ENCODE data around the gene SLC7A5.

The SLC7A5 gene

DNA sequence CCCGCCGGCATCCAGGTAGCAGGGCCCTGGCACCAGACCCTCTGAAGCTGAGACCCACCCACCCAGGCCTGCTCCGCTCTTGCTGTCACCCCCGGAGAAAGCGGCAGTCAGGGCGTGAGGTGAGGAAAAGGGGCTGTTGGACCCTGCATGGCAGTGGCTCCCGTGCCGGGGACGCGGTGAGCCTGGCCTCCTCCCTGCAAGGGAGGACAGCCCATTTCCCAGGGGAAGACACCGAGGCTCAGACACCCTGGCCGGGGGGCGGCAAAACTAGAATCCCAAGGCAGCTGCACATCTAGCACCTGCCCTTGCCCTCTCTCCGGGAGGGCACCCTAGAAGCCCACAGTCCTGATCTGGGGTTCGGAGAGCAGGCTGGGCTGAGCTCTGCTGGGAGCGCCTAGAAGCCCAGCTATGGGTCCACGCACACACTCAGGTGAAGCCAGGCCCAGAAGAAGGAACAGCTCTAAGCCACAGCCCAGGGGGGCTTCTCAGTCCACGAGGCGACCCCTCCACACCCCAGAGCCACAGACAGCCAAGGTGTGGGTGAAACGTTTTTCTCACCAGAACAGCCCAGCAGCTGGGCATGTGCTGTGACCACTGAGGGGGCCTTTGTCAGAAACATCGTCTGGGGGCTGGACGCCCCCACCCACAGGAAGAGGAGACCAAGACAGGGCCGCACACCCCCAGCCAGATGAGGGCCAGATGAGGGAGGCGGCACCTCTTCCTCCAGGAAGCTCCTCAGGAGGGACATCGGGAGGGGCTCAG is 22.4 kb downstream of the SLC7A5 start:
- DNase-seq (ENCODE audit: low read depth in 3 of 3, low spot score in 1 of 3): no peak

DNA sequence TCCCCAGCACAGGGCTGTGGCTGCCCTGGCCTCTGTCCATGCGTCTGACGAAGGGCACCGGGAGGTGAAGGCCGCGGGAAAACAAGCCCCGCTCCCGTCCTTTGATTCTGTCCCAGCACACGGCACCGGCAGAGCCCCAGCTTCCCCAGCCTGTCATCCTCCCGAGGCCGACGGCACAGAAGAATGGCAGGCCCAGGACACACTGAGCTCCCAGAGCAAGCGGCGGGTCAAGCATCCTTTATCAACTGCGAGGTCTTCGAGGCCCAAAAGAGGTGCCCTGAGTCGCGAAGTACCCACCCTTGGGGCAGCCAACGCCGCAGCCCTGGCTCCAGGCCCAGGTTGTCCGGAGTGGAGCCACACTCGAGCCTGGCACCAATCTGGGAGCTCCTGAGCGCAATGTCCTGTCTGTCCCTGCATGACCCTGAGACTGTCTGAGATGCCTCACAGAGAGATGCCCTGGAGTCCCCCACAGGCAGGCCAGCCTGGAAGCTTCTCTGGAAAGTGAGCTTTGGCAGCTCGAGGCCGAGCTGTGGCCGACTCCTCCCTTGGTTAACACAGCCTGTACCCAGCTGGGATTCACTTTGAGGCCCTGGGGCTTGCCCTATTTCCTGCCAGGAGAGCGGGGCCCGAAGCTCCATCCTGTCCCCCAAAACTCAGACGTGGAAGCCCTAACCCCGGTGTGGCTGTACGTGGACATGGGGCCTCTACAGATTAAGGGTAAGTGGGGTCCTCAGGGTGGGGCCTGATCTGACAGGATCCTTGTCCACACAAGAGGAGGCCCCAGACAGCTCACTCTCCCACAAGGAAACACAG is 23.3 kb downstream of the SLC7A5 start:
- DNase-seq (ENCODE audit: low read depth in 3 of 3, low spot score in 1 of 3): no peak

DNA sequence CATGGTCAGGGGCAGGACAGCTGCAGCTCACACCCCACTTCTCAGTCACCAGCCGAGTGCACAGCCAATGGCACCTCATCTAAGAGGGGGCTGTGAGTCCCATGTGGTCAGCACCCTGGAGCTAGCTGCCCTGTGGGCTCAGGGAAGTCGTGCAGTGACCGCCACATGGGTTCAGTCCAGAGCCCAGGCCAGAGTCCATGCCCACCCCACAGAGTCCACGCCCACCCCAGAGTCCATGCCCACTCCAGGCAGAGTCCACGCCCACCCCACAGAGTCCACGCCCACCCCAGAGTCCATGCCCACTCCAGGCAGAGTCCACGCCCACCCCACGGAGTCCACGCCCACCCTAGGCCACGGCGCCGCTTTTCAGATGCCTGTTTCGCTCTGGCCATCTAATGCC is 24.1 kb downstream of the SLC7A5 start:
- no peak for DNase-seq (ENCODE audit: low read depth in 3 of 3, low spot score in 1 of 3)

- no peak for DNase-seq (ENCODE audit: low read depth in 3 of 3, low spot score in 1 of 3)
Measured at GRCh38 chr16:87844809-87845208, 24.5 kb downstream of the SLC7A5 start.

DNA sequence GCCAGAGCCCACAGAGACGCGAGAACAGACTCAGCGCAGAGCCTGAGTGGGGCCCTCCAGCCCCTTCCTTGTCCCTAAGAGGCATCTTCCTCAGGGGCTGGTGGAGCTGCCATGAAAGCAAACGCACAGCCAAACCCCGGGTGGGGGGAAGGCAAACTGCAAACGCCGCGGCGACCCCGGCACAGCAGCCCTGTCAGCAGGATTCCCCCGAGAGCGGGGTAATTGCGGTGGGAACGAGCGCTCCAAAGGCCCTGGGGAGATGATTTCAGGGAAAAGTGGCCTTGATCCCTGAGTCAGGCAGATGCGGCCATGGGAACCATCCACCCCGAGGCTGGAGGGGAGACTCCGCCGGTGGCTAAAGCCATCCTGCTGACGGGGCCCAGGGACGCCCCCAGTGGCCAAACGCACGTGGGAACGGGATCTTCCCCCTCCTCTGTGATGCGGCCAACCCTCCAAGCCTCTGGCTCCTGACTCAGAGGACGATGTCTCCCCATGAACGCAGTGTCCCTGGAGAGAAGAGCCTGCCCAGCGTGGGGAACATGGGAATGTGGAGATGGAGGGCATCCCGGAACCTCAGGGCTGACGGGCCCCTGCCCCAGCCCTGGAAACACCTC is 25.1 kb downstream of the SLC7A5 start:
- DNase-seq (ENCODE audit: low read depth in 3 of 3, low spot score in 1 of 3): no peak

DNA sequence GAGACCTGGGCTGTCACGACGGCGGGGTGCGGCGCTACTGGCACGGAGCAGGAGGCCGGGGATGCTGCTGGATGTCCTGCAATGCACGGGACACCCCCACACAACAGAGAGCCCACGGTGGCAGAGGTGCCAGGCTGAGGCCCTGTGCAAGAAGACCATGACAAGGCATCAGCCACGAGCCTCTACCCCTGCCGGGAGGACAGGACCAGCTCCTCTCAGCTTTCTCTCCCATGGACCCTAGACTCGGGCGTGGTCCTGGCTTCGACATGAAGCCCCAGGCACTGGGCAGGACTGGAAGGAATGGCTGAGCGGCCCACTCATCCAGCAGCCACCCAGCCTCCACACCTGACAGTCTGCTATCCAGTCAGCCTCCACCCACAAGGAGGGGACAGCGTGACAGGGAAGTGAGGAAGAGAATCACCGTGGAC is 25.6 kb downstream of the SLC7A5 start:
- no peak for DNase-seq (ENCODE audit: low read depth in 3 of 3, low spot score in 1 of 3)

- DNase-seq (ENCODE audit: low read depth in 3 of 3, low spot score in 1 of 3): no peak
Measured at GRCh38 chr16:87842209-87842869, 27.0 kb downstream of the SLC7A5 start.

DNA sequence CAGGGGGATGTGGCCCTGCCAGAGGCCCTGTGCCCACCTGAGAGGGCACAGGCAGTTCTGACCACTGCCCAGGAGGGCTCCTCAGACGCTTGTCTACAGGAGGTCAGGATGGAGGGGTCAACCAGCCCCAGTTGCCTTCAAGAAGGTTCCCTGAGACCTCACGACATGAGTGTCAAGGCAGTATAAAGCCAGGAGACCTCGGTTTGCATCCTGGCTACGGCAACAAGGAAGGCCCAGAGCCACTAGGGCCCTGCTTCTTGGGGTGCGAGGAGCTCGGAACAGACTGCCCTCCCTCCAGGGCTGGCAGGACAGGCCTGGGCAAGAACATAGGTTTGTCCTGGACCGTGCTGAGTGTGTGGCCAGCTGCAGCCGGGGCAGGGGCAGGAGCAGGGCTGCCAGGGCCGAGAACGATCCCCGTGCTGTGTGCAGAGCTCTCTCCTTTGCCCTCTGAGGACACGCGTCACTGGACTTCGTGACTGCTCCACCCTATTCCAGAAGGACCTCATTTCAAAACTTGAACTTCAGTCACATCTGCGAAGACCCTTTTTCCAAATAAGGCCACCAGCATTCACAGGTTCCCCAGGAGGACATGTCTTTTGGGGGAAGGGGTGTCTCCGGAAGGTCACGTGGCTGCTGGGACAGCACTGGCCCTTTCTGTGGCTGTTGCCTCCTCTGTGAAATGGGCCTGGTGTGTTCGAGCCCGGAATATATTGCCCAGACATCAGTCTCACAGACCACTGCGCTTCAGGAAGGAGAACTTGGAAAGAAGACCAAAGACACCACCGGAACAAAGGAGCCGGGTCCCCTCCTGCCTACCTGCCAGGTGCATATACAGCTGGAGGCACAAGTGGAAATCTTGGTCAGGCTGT is 27.7 kb downstream of the SLC7A5 start:
- DNase-seq (ENCODE audit: low read depth in 3 of 3, low spot score in 1 of 3): no peak

DNA sequence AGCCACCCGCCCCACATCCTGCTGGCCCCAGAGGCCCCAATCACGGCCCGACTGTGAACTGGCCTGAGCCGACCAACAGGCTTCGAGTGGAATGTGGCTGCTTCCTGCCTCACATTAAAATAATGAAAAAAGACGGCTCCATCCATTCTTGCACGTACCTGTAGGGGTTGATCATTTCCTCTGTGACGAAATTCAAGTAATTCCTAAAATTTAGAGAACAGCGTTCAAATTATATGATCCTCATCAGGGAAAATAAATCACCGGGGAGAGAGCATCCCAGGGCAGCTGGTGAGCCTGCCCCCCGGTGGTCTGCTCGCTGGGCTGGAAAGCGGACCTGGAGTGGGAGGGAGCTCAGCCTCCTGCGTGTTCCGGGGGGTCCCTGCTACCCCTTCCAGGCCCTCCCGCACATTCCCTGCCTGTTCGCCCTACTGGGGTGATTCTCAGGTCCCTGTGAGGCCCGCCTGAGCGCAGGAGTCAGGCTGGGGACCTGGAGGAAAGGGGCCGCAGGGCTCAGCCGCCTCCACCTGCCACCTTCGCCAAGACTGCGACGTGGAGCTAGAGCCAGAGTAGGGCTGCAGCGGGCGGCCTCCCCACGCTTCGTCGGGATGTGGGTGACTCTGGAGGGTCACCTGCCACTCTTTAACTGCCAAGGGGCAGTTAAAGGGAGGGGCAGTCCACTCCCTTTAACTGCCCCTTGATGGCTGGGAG is 28.9 kb downstream of the SLC7A5 start:
- DNase-seq (ENCODE audit: low read depth in 3 of 3, low spot score in 1 of 3): no peak

DNA sequence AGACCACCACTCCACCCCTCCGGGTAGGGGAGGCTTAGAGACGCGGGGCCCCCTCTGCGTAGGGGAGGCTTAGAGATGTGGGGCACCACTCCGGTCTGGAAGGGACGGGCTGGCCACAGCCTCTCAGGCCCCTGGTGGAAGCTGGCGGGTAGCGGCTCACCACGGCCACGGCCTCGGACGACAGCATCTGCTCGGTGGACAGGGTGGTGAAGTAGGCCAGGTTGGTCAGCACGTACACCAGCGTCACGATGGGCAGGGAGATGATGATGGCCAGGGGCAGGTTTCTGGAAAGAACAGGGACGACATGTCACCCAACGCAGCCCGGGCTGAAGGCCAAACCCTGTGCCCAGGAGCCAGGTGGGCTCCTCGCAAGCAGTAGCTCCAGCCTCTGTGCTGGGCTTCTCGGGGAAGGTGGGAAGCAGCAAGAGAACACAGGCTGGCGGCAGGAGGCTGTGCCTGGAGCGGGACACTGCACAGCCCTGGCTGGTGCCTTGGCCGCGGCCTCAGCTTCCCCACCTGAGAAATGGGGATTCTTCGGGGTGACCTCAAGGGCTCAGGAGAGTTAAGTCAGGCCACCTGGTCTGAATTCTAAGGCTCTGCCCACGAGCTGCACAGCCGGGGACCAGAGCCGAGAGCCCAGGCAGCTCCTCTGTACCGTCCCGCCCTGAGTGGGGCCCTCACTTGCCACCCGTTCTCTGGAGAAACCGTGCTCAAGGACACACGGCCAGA is 29.6 kb downstream of the SLC7A5 start:
- no peak for DNase-seq (ENCODE audit: low read depth in 3 of 3, low spot score in 1 of 3)

DNA sequence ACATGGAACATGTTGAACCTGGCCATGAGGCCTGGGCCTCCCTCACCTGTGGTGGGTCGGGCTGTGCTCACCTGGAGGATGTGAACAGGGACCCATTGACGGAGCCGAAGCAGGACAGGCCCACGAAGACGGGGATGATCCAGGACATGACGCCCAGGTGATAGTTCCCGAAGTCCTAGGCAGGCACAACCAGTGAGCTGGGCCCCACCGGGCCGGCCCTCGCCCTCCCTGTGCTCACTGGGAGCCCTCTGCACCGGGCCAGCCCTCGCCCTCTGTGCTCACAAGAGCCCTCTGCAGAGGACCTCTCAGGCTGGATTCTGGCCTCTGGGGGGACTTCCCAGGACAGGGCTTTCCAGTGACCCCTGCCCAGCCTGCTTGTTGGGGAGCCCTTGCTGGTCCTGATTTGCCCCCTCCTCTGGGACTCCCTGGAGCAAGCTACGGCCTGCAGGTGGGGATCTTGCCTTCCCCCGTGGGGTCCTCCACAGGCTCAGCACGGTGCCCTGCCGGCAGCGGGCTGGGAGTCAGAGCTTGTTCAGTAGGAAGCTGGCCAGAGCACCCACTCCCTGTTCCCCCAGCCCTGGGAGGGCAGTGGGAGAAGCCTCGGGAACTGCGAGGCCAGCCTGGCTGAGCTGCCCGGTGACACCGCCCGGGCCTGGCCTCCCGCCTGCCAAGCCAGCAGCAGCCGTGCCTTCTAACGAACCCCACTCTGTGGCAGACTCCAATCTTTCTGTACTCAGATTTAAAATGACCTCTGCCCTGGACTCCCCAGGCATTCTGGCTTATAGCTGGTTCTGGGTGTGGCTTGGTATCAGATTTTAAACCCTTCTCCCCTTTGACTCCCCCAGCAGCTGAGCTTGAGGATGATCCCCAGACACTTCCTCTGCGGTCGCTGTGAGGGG is 30.4 kb downstream of the SLC7A5 start:
- DNase-seq (ENCODE audit: low read depth in 3 of 3, low spot score in 1 of 3): no peak

DNA sequence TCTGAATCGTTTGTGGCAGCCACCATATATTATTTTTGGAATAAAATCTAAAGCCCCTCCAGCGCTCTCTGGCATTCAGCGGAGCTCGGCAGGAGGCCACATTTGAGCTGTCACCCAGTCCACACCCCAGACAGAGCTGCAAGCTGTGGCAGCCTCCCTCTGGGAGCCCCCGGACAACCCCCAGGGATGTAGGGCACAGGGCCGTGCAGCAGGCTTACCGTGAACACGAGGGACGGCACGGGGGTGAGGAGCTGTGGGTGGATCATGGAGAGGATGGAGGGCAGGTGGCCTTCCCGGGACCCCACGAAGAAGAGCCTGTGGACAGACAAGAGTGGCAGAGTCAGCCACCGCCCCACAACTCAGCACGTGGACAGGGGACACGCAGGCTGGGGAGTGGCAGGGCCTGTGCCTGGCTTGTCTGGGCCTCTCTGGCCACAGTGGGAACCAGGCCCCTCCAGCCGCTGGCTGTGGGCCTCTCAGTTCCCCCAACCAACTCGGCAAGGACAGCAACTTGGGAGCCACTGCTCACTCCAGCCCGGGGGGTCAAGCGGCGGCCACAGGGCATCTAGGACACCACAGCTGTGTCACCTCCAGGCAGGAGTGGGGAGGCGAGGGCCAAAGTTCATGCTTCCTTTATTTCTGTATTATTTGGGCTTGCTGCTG is 31.5 kb downstream of the SLC7A5 start:
- no peak for DNase-seq (ENCODE audit: low read depth in 3 of 3, low spot score in 1 of 3)

GRCh38 chr16:87836844-87837581 is 32.3 kb downstream of the SLC7A5 start:
- DNase-seq (ENCODE audit: low read depth in 3 of 3, low spot score in 1 of 3): no peak

- DNase-seq (ENCODE audit: low read depth in 3 of 3, low spot score in 1 of 3): no peak
Measured at GRCh38 chr16:87836346-87836843, 32.9 kb downstream of the SLC7A5 start.

DNA sequence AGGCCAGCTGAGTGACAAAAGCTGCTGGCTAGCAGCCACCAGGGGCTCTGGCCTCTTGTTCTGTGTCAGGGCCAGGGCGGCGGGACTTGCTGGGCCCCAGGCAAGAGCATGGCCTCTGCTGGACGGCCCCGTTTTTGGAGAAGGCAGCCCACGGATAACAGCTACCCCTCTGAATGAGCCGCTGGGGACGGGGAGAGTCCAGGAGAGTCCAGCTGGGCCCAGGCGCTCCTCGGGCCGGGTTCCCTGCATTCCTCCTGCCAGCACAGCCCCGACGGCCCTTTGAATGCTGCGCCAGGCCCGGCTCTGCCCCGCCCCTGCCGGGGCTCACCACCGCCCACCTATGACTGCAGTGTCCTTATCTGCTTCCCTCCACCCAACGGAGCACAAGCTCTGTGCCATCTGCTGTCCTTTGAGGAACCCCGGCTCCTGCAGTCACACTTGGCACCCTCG is 33.4 kb downstream of the SLC7A5 start:
- DNase-seq (ENCODE audit: low read depth in 3 of 3, low spot score in 1 of 3): no peak

- no peak for DNase-seq (ENCODE audit: low read depth in 3 of 3, low spot score in 1 of 3)
Measured at GRCh38 chr16:87834668-87835473, 34.4 kb downstream of the SLC7A5 start.
